ENCODE measurements around the gene UBQLN3. TPM values are rescaled to one million over a fixed set of nuclear protein-coding genes. Genes with fewer than 3 reads are reported as not detected.

UBQLN3 gene
- total and polyA plus RNA-seq, 2 of the 4 experiments (the other 2 are of a cell fraction): not detected

- H3K79me1 ChIP-seq (ENCODE audit: low read depth in 1 of 2, low read length in 2 of 2): no peaks in the 10 kb centered on the region
- H3K9me3 ChIP-seq (ENCODE audit: control insufficient read depth, insufficient read depth, low read length): no peaks in the 10 kb centered on the region
- H3K4me2 ChIP-seq (ENCODE audit: low read depth, low read length): no peak overlapping the region
- dilution Hi-C loops (cut with HindIII; ENCODE audit: low sequenced_read_pairs, unreplicated experiment): no loop called here
- H3K23ac ChIP-seq (ENCODE audit: low read depth, low read length): no peak overlapping the region
- H2AK5ac ChIP-seq (ENCODE audit: low read depth, low read length): no peak overlapping the region
- no peak overlapping the region for H3K56ac ChIP-seq (ENCODE audit: extremely low read depth, insufficient read depth, low read length)
- H3K4ac ChIP-seq (ENCODE audit: low read depth, low read length): no peak overlapping the region
- no peak overlapping the region for H2BK15ac ChIP-seq (ENCODE audit: low read depth, low read length)
- in situ Hi-C loops (cut with MboI; ENCODE audit: low sequenced_read_pairs): no loop called here
- no peak overlapping the region for H4K91ac ChIP-seq (ENCODE audit: insufficient read depth, low read depth, low read length)
- H3K9ac ChIP-seq (ENCODE audit: low read depth, low read length): no peak overlapping the region
- no peak overlapping the region for H3K27ac ChIP-seq (ENCODE audit: insufficient read depth, low read length)
- no TSS peak for BruUV-seq (replicated peaks)
- H3K9me1 ChIP-seq (ENCODE audit: insufficient read depth, low read length): no peaks in the 10 kb centered on the region
- TF ChIP-seq FOS (IDR thresholded peaks at IDR 0.05; ENCODE audit: low read depth, low read length): no peak
- TF ChIP-seq CHD1 (IDR thresholded peaks at IDR 0.05; ENCODE audit: low read depth, low read length): no peak
- no peak for TF ChIP-seq MAZ (IDR thresholded peaks at IDR 0.05; ENCODE audit: borderline replicate concordance, low read depth, low read length)
- no peak for TF ChIP-seq MAFK (IDR thresholded peaks at IDR 0.05; ENCODE audit: low read depth, low read length)
- no peak for TF ChIP-seq SMC3 (IDR thresholded peaks at IDR 0.05; ENCODE audit: low read depth, low read length)
- TF ChIP-seq ELK1 (IDR thresholded peaks at IDR 0.05; ENCODE audit: borderline replicate concordance, low read depth, low read length): no peak
- TF ChIP-seq BHLHE40 (IDR thresholded peaks at IDR 0.05; ENCODE audit: low read depth, low read length): no peak
- no peak for TF ChIP-seq RFX5 (IDR thresholded peaks at IDR 0.05; ENCODE audit: low read depth, low read length)
- no peak for TF ChIP-seq NFE2L2 (IDR thresholded peaks at IDR 0.05; ENCODE audit: low read depth, low read length)
- TF ChIP-seq CTCF (conservative IDR thresholded peaks at IDR 0.05; ENCODE audit: low read depth, low read length): no peak
- POLR2A ChIA-PET (ENCODE audit: unreplicated experiment): no interaction called here
- H2AK9ac ChIP-seq (replicated peaks; ENCODE audit: low read depth, low read length, poor library complexity): no peak overlapping the region
- H3K4me1 ChIP-seq (ENCODE audit: control insufficient read depth, insufficient read depth, low read length): no peaks in the 10 kb centered on the region
- no peak overlapping the region for H2BK120ac ChIP-seq (ENCODE audit: low read depth, low read length)
- no peak overlapping the region for H3K14ac ChIP-seq (replicated peaks; ENCODE audit: low read depth, low read length)
- CTCF ChIA-PET: no interaction called here
- no peak overlapping the region for H2BK20ac ChIP-seq (ENCODE audit: low read depth, low read length)
- H3K36me3 ChIP-seq (ENCODE audit: control insufficient read depth, insufficient read depth, low read length): no peaks in the 10 kb centered on the region
- no peak overlapping the region for H3K18ac ChIP-seq (ENCODE audit: low read depth, low read length)
- WGBS, 2 experiments (ENCODE audit: extremely low coverage in 2 of 2, insufficient read length in 1 of 2): no CpG with 5 or more reads among the region's 1 CpG
- DNase-seq: no peak
- H3K4me3 ChIP-seq (ENCODE audit: insufficient read depth, low read depth, low read length): no peak overlapping the region
- no peak overlapping the region for H4K8ac ChIP-seq (ENCODE audit: low read depth in 2 of 2, low read length in 2 of 2)
- no peaks in the 10 kb centered on the region for H3K27me3 ChIP-seq (ENCODE audit: control insufficient read depth, insufficient read depth, low read length)
- H2AFZ ChIP-seq (replicated peaks; ENCODE audit: low read length, poor library complexity): no peak overlapping the region
- H4K5ac ChIP-seq (ENCODE audit: low read depth, low read length): no peak overlapping the region
- H2BK5ac ChIP-seq (ENCODE audit: low read depth, low read length, poor library complexity, severe bottlenecking): no peak overlapping the region
- no peak for ATAC-seq (ENCODE audit: low read depth)
- intact Hi-C loops (cut with micrococcal nuclease): no loop called here
- no peaks in the 10 kb centered on the region for H4K20me1 ChIP-seq (ENCODE audit: insufficient read depth, low read length)
These were observed 31.7 kb upstream of the UBQLN3 start for GRCh38 chr11:5541427-5541826.
